ENCODE measurements around the gene CLSTN2.

Gene CLSTN2

GRCh38 chr3:140343211-140344081, 408.5 kb downstream of the CLSTN2 start:
- H4K91ac ChIP-seq (ENCODE audit: low read depth, low read length, poor library complexity) = no peak overlapping the region
- no peaks in the 10 kb centered on the region for H3K79me1 ChIP-seq (ENCODE audit: low read depth, low read length)
- no peak overlapping the region for H3K9ac ChIP-seq (ENCODE audit: low read depth, low read length, poor library complexity)
- H2AK5ac ChIP-seq (ENCODE audit: low read depth, low read length) = no peak overlapping the region
- no peak overlapping the region for H3K27ac ChIP-seq (replicated peaks; ENCODE audit: low read length)
- H3K36me3 ChIP-seq (replicated peaks in 1 of 2; ENCODE audit: control insufficient read depth in 2 of 2, insufficient read depth in 2 of 2, low read length in 2 of 2) = no peaks in the 10 kb centered on the region
- no peak overlapping the region for H2AFZ ChIP-seq (ENCODE audit: low read length)
- no peak overlapping the region for H4K8ac ChIP-seq (ENCODE audit: low read depth, low read length)
- no CpG with 5 or more reads among the region's 8 CpGs for WGBS, 2 donors (ENCODE audit: extremely low coverage in 2 of 2, insufficient read length in 2 of 2, insufficient replicate concordance in 1 of 2)
- H2BK12ac ChIP-seq (ENCODE audit: low read length) = no peak overlapping the region
- H3K18ac ChIP-seq (ENCODE audit: low read length) = no peak overlapping the region
- no peaks in the 10 kb centered on the region for H3K27me3 ChIP-seq (ENCODE audit: control insufficient read depth in 3 of 3, insufficient read depth in 3 of 3, low read depth in 1 of 3, low read length in 3 of 3)
- no peak overlapping the region for H3K4me3 ChIP-seq (ENCODE audit: low read length in 2 of 2)
- H2BK120ac ChIP-seq (ENCODE audit: low read depth, low read length) = no peak overlapping the region
- no peaks in the 10 kb centered on the region for H3K9me3 ChIP-seq (replicated peaks in 1 of 2; ENCODE audit: control insufficient read depth in 2 of 2, insufficient read depth in 1 of 2, low read depth in 1 of 2, low read length in 2 of 2)
- H3K4me2 ChIP-seq (ENCODE audit: insufficient read depth, low read length, poor library complexity, severe bottlenecking) = no peak overlapping the region
- no peak overlapping the region for H3K14ac ChIP-seq (ENCODE audit: low read length)
- H3K23ac ChIP-seq (ENCODE audit: low read depth, low read length, poor library complexity) = no peak overlapping the region
- H3K4ac ChIP-seq (ENCODE audit: low read length) = no peak overlapping the region
- H2BK15ac ChIP-seq (ENCODE audit: low read length) = no peak overlapping the region
- H3K4me1 ChIP-seq (ENCODE audit: control insufficient read depth in 2 of 2, insufficient read depth in 1 of 2, low read depth in 1 of 2, low read length in 2 of 2) = peaks cover 0 to 2% of the 10 kb centered on the region in 2 donors
- H2BK5ac ChIP-seq (ENCODE audit: low read length) = no peak overlapping the region
- DNase-seq (ENCODE audit: low spot score) = no peak

- Histone ChIP-seq H3K14ac (ENCODE audit: low read length) (no peak overlapping the region), H3K9ac (ENCODE audit: low read depth, low read length, poor library complexity) (no peak overlapping the region), H3K4ac (ENCODE audit: low read length) (no peak overlapping the region), H3K4me1 (ENCODE audit: control insufficient read depth in 2 of 2, insufficient read depth in 1 of 2, low read depth in 1 of 2, low read length in 2 of 2) (peaks cover 0 to 2% of the 10 kb centered on the region in 2 donors), H2BK15ac (ENCODE audit: low read length) (no peak overlapping the region), H3K27me3 (ENCODE audit: control insufficient read depth in 3 of 3, insufficient read depth in 3 of 3, low read depth in 1 of 3, low read length in 3 of 3) (no peaks in the 10 kb centered on the region), H3K9me3 (replicated peaks in 1 of 2; ENCODE audit: control insufficient read depth in 2 of 2, insufficient read depth in 1 of 2, low read depth in 1 of 2, low read length in 2 of 2) (no peaks in the 10 kb centered on the region), H3K79me1 (ENCODE audit: low read depth, low read length) (no peaks in the 10 kb centered on the region), H4K91ac (ENCODE audit: low read depth, low read length, poor library complexity) (no peak overlapping the region), H3K4me3 (ENCODE audit: low read length in 2 of 2) (no peak overlapping the region), H3K27ac (replicated peaks; ENCODE audit: low read length) (no peak overlapping the region), H4K8ac (ENCODE audit: low read depth, low read length) (peak overlapping the region; percentile 21), H2BK12ac (ENCODE audit: low read length) (no peak overlapping the region), H2AK5ac (ENCODE audit: low read depth, low read length) (no peak overlapping the region), H2BK120ac (ENCODE audit: low read depth, low read length) (no peak overlapping the region), H3K4me2 (ENCODE audit: insufficient read depth, low read length, poor library complexity, severe bottlenecking) (no peak overlapping the region), H2AFZ (ENCODE audit: low read length) (no peak overlapping the region), H3K18ac (ENCODE audit: low read length) (peak overlapping the region; percentile 29), H2BK5ac (ENCODE audit: low read length) (no peak overlapping the region), H3K23ac (ENCODE audit: low read depth, low read length, poor library complexity) (no peak overlapping the region), H3K36me3 (replicated peaks in 1 of 2; ENCODE audit: control insufficient read depth in 2 of 2, insufficient read depth in 2 of 2, low read length in 2 of 2) (no peaks in the 10 kb centered on the region)
- WGBS, 2 donors (ENCODE audit: extremely low coverage in 2 of 2, insufficient read length in 2 of 2, insufficient replicate concordance in 1 of 2) = no CpG with 5 or more reads among the region's 5 CpGs
- DNase-seq (ENCODE audit: low spot score) = no peak
These were observed 409.1 kb downstream of the CLSTN2 start for GRCh38 chr3:140344082-140344454.

- Histone ChIP-seq H2BK5ac (ENCODE audit: low read length) (no peak overlapping the region), H3K4me2 (ENCODE audit: insufficient read depth, low read length, poor library complexity, severe bottlenecking) (no peak overlapping the region), H2BK15ac (ENCODE audit: low read length) (no peak overlapping the region), H2AK5ac (ENCODE audit: low read depth, low read length) (no peak overlapping the region), H3K9me3 (replicated peaks in 1 of 2; ENCODE audit: control insufficient read depth in 2 of 2, insufficient read depth in 1 of 2, low read depth in 1 of 2, low read length in 2 of 2) (no peaks in the 10 kb centered on the region), H2BK120ac (ENCODE audit: low read depth, low read length) (no peak overlapping the region), H4K8ac (ENCODE audit: low read depth, low read length) (no peak overlapping the region), H2BK12ac (ENCODE audit: low read length) (no peak overlapping the region), H3K14ac (ENCODE audit: low read length) (no peak overlapping the region), H3K27me3 (ENCODE audit: control insufficient read depth in 3 of 3, insufficient read depth in 3 of 3, low read depth in 1 of 3, low read length in 3 of 3) (no peaks in the 10 kb centered on the region), H3K36me3 (replicated peaks in 1 of 2; ENCODE audit: control insufficient read depth in 2 of 2, insufficient read depth in 2 of 2, low read length in 2 of 2) (no peaks in the 10 kb centered on the region), H3K27ac (replicated peaks; ENCODE audit: low read length) (no peak overlapping the region), H3K23ac (ENCODE audit: low read depth, low read length, poor library complexity) (no peak overlapping the region), H3K4ac (ENCODE audit: low read length) (no peak overlapping the region), H3K9ac (ENCODE audit: low read depth, low read length, poor library complexity) (no peak overlapping the region), H4K91ac (ENCODE audit: low read depth, low read length, poor library complexity) (no peak overlapping the region), H3K4me1 (ENCODE audit: control insufficient read depth in 2 of 2, insufficient read depth in 1 of 2, low read depth in 1 of 2, low read length in 2 of 2) (peaks cover 0 to 2% of the 10 kb centered on the region in 2 donors), H3K79me1 (ENCODE audit: low read depth, low read length) (no peaks in the 10 kb centered on the region), H3K18ac (ENCODE audit: low read length) (no peak overlapping the region), H2AFZ (ENCODE audit: low read length) (no peak overlapping the region), H3K4me3 (ENCODE audit: low read length in 2 of 2) (no peak overlapping the region)
- DNase-seq (ENCODE audit: low spot score) = no peak
- no CpG with 5 or more reads among the region's 5 CpGs for WGBS, 2 donors (ENCODE audit: extremely low coverage in 2 of 2, insufficient read length in 2 of 2, insufficient replicate concordance in 1 of 2)
These were observed 409.7 kb downstream of the CLSTN2 start for GRCh38 chr3:140344601-140345205.

- Histone ChIP-seq H3K4ac (ENCODE audit: low read length) (no peak overlapping the region), H2AK5ac (ENCODE audit: low read depth, low read length) (no peak overlapping the region), H3K14ac (ENCODE audit: low read length) (no peak overlapping the region), H3K18ac (ENCODE audit: low read length) (no peak overlapping the region), H3K9ac (ENCODE audit: low read depth, low read length, poor library complexity) (no peak overlapping the region), H3K4me3 (ENCODE audit: low read length in 2 of 2) (no peak overlapping the region), H3K79me1 (ENCODE audit: low read depth, low read length) (no peaks in the 10 kb centered on the region), H3K27ac (replicated peaks; ENCODE audit: low read length) (no peak overlapping the region), H3K9me3 (replicated peaks in 1 of 2; ENCODE audit: control insufficient read depth in 2 of 2, insufficient read depth in 1 of 2, low read depth in 1 of 2, low read length in 2 of 2) (no peaks in the 10 kb centered on the region), H2BK5ac (ENCODE audit: low read length) (no peak overlapping the region), H2BK12ac (ENCODE audit: low read length) (no peak overlapping the region), H3K4me2 (ENCODE audit: insufficient read depth, low read length, poor library complexity, severe bottlenecking) (no peak overlapping the region), H3K27me3 (ENCODE audit: control insufficient read depth in 3 of 3, insufficient read depth in 3 of 3, low read depth in 1 of 3, low read length in 3 of 3) (no peaks in the 10 kb centered on the region), H3K36me3 (replicated peaks in 1 of 2; ENCODE audit: control insufficient read depth in 2 of 2, insufficient read depth in 2 of 2, low read length in 2 of 2) (no peaks in the 10 kb centered on the region), H2BK15ac (ENCODE audit: low read length) (no peak overlapping the region), H2AFZ (ENCODE audit: low read length) (no peak overlapping the region), H2BK120ac (ENCODE audit: low read depth, low read length) (no peak overlapping the region), H3K4me1 (ENCODE audit: control insufficient read depth in 2 of 2, insufficient read depth in 1 of 2, low read depth in 1 of 2, low read length in 2 of 2) (peaks cover 0 to 2% of the 10 kb centered on the region in 2 donors), H3K23ac (ENCODE audit: low read depth, low read length, poor library complexity) (no peak overlapping the region), H4K91ac (ENCODE audit: low read depth, low read length, poor library complexity) (no peak overlapping the region), H4K8ac (ENCODE audit: low read depth, low read length) (no peak overlapping the region)
- no peak for DNase-seq (ENCODE audit: low spot score)
These were observed 412.2 kb downstream of the CLSTN2 start for GRCh38 chr3:140347151-140347550.

Data from neuronal stem cell (in vitro differentiated cells).